Measurements from ENCODE around the gene KIF1C. TPM values are rescaled to one million over a fixed set of nuclear protein-coding genes. Genes with fewer than 3 reads are reported as not detected.

KIF1C gene
- total RNA-seq, 1 experiment from 2014 or later, result 95.9 TPM

DNA sequence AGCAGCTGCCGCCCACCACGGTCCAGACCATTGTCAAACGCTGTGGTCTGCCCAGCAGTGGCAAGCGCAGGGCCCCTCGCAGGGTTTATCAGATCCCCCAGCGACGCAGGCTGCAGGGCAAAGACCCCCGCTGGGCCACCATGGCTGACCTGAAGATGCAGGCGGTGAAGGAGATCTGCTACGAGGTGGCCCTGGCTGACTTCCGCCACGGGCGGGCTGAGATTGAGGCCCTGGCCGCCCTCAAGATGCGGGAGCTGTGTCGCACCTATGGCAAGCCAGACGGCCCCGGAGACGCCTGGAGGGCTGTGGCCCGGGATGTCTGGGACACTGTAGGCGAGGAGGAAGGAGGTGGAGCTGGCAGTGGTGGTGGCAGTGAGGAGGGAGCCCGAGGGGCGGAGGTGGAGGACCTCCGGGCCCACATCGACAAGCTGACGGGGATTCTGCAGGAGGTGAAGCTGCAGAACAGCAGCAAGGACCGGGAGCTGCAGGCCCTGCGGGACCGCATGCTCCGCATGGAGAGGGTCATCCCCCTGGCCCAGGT, 24.5 kb downstream of the KIF1C start:
- Histone ChIP-seq H3K27ac (ENCODE audit: low read depth, low read length, poor library complexity, severe bottlenecking) (no peak overlapping the region), H3K4me3 (ENCODE audit: low read depth, low read length, poor library complexity, severe bottlenecking) (no peak overlapping the region), H3K4me1 (ENCODE audit: insufficient read depth, low read length, poor library complexity, severe bottlenecking) (no peaks in the 10 kb centered on the region), H3K36me3 (ENCODE audit: insufficient read depth, low read length, poor library complexity, severe bottlenecking) (peaks cover 11% of the 10 kb centered on the region), H3K9me3 (ENCODE audit: low read depth, low read length, poor library complexity, severe bottlenecking) (no peaks in the 10 kb centered on the region), H3K27me3 (replicated peaks; ENCODE audit: insufficient read depth, low read depth, low read length, poor library complexity) (no peaks in the 10 kb centered on the region)
- DNase-seq (ENCODE audit: low spot score), result no peak
- ChIA-PET POLR2A (ENCODE audit: low non-redundant PET) (no interaction called here), CTCF (no interaction called here)
- TF ChIP-seq EZH2 (IDR thresholded peaks at IDR 0.05; ENCODE audit: borderline replicate concordance, low read depth, low read length, poor library complexity, severe bottlenecking), result no peak
- TF ChIP-seq, protein P1, sequence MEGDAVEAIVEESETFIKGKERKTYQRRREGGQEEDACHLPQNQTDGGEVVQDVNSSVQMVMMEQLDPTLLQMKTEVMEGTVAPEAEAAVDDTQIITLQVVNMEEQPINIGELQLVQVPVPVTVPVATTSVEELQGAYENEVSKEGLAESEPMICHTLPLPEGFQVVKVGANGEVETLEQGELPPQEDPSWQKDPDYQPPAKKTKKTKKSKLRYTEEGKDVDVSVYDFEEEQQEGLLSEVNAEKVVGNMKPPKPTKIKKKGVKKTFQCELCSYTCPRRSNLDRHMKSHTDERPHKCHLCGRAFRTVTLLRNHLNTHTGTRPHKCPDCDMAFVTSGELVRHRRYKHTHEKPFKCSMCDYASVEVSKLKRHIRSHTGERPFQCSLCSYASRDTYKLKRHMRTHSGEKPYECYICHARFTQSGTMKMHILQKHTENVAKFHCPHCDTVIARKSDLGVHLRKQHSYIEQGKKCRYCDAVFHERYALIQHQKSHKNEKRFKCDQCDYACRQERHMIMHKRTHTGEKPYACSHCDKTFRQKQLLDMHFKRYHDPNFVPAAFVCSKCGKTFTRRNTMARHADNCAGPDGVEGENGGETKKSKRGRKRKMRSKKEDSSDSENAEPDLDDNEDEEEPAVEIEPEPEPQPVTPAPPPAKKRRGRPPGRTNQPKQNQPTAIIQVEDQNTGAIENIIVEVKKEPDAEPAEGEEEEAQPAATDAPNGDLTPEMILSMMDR (conservative IDR thresholded peaks at IDR 0.05; ENCODE audit: low read depth, low read length), result no peak
- BruUV-seq (replicated peaks), result no TSS peak
- intact Hi-C loops (cut with micrococcal nuclease; ENCODE audit: unreplicated experiment), result no loop called here

DNA sequence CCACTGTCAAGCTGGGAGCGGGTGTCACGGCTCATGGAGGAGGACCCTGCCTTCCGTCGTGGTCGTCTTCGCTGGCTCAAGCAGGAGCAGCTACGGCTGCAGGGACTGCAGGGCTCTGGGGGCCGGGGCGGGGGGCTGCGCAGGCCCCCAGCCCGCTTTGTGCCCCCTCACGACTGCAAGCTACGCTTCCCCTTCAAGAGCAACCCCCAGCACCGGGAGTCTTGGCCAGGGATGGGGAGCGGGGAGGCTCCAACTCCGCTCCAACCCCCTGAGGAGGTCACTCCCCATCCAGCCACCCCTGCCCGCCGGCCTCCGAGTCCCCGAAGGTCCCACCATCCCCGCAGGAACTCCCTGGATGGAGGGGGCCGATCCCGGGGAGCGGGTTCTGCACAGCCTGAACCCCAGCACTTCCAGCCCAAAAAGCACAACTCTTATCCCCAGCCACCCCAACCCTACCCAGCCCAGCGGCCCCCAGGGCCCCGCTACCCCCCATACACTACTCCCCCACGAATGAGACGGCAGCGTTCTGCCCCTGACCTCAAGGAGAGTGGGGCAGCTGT, 25.9 kb downstream of the KIF1C start:
- TF ChIP-seq, protein P1 (conservative IDR thresholded peaks at IDR 0.05; ENCODE audit: low read depth, low read length), result no peak
- TF ChIP-seq EZH2 (IDR thresholded peaks at IDR 0.05; ENCODE audit: borderline replicate concordance, low read depth, low read length, poor library complexity, severe bottlenecking), result no peak
- no peaks in the 10 kb centered on the region for H3K27me3 ChIP-seq (replicated peaks; ENCODE audit: insufficient read depth, low read depth, low read length, poor library complexity)
- intact Hi-C loops (cut with micrococcal nuclease; ENCODE audit: unreplicated experiment), result no loop called here
- H3K36me3 ChIP-seq (ENCODE audit: insufficient read depth, low read length, poor library complexity, severe bottlenecking), result peaks cover 7% of the 10 kb centered on the region
- ChIA-PET CTCF (no interaction called here), POLR2A (ENCODE audit: low non-redundant PET) (no interaction called here)
- H3K4me3 ChIP-seq (ENCODE audit: low read depth, low read length, poor library complexity, severe bottlenecking), result no peak overlapping the region
- no peak for DNase-seq (ENCODE audit: low spot score)
- BruUV-seq (replicated peaks), result no TSS peak
- H3K4me1 ChIP-seq (ENCODE audit: insufficient read depth, low read length, poor library complexity, severe bottlenecking), result no peaks in the 10 kb centered on the region
- H3K9me3 ChIP-seq (ENCODE audit: low read depth, low read length, poor library complexity, severe bottlenecking), result no peaks in the 10 kb centered on the region
- H3K27ac ChIP-seq (ENCODE audit: low read depth, low read length, poor library complexity, severe bottlenecking), result no peak overlapping the region

DNA sequence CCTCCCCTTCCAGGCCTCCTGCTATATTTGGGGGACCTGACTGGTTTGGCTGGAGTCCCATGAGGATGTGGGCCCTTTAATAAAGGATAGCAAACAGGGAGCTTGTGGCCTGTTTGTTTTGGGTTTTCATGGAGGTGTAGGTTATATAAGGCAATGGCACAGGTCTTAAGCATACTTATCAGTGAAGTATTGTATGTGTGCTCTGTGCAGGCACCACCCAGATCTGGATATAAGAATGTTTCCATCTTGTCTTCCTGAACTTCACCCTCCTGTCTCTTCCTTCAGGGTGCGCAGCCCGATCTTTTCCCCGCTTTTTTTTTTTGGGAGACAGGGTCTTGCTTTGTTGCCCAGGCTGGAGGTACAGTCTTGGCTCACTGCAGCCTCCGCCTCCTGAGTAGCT, 26.9 kb downstream of the KIF1C start:
- POLR2A ChIA-PET (ENCODE audit: low non-redundant PET), result no interaction called here
- H3K9me3 ChIP-seq (ENCODE audit: low read depth, low read length, poor library complexity, severe bottlenecking), result no peaks in the 10 kb centered on the region
- intact Hi-C loops (cut with micrococcal nuclease; ENCODE audit: unreplicated experiment), result no loop called here
- H3K4me3 ChIP-seq (ENCODE audit: low read depth, low read length, poor library complexity, severe bottlenecking), result no peak overlapping the region
- no peak overlapping the region for H3K27ac ChIP-seq (ENCODE audit: low read depth, low read length, poor library complexity, severe bottlenecking)
- peaks cover 7% of the 10 kb centered on the region for H3K36me3 ChIP-seq (ENCODE audit: insufficient read depth, low read length, poor library complexity, severe bottlenecking)
- no peak for DNase-seq (ENCODE audit: low spot score)
- H3K27me3 ChIP-seq (replicated peaks; ENCODE audit: insufficient read depth, low read depth, low read length, poor library complexity), result no peaks in the 10 kb centered on the region
- BruUV-seq (replicated peaks), result no TSS peak
- H3K4me1 ChIP-seq (ENCODE audit: insufficient read depth, low read length, poor library complexity, severe bottlenecking), result no peaks in the 10 kb centered on the region
- CTCF ChIA-PET, result interaction anchor here (0.6 kb wide), 1 partner anchor 10 kb away, joined by 3 read pairs; no protein-coding TSS in a partner anchor
- TF ChIP-seq EZH2 (IDR thresholded peaks at IDR 0.05; ENCODE audit: borderline replicate concordance, low read depth, low read length, poor library complexity, severe bottlenecking), result no peak
- TF ChIP-seq, protein P1 (conservative IDR thresholded peaks at IDR 0.05; ENCODE audit: low read depth, low read length), result no peak
